GM19023 (cell line): ENCODE data around the gene H2BK1.

Source experiments
- ATAC-seq: cut with Tn5 transposase; IDR thresholded peaks from one replicate; pipeline ENCODE4 v1.9.1; 2021; ENCODE audit warnings: mild to moderate bottlenecking, moderate library complexity; ENCODE audit not compliant: unreplicated experiment

The H2BK1 gene

GRCh38 chr7:151205730-151206129 lies 4.6 kb downstream of the H2BK1 start:
- ATAC-seq = no peak

GRCh38 chr7:151204383-151205032 lies 5.8 kb downstream of the H2BK1 start:
- ATAC-seq = no peak

GRCh38 chr7:151202836-151203235 lies 7.5 kb downstream of the H2BK1 start:
- no peak for ATAC-seq

- ATAC-seq = no peak
These were observed 8.5 kb downstream of the H2BK1 start for GRCh38 chr7:151201751-151202150.

- no peak for ATAC-seq
These were observed 8.9 kb downstream of the H2BK1 start for GRCh38 chr7:151201344-151201743.

GRCh38 chr7:151198945-151199848 lies 11.1 kb downstream of the H2BK1 start:
- ATAC-seq = no peak

GRCh38 chr7:151197932-151198331 lies 12.4 kb downstream of the H2BK1 start:
- no peak for ATAC-seq

- no peak for ATAC-seq
These were observed 14.5 kb downstream of the H2BK1 start for GRCh38 chr7:151195616-151196450.

- no peak for ATAC-seq
These were observed 16.1 kb downstream of the H2BK1 start for GRCh38 chr7:151194188-151194587.

GRCh38 chr7:151193203-151193978 lies 16.9 kb downstream of the H2BK1 start:
- ATAC-seq = no peak

GRCh38 chr7:151192002-151192539 lies 18.2 kb downstream of the H2BK1 start:
- ATAC-seq = no peak

GRCh38 chr7:151191544-151191943 lies 18.7 kb downstream of the H2BK1 start:
- ATAC-seq = no peak

- ATAC-seq = no peak
These were observed 21.2 kb downstream of the H2BK1 start for GRCh38 chr7:151189038-151189437.

GRCh38 chr7:151188252-151188542 lies 22.1 kb downstream of the H2BK1 start:
- no peak for ATAC-seq

- no peak for ATAC-seq
These were observed 22.7 kb downstream of the H2BK1 start for GRCh38 chr7:151187409-151188251.

- ATAC-seq = no peak
These were observed 23.5 kb downstream of the H2BK1 start, which contains the start of gene ASB10 for GRCh38 chr7:151186640-151187408. Gene ASB10, minus strand, starts transcription at chr7:151187250. Its CDS starts 120 bp downstream, at chr7:151187130.

GRCh38 chr7:151185762-151186639 lies 24.3 kb downstream of the H2BK1 start:
- ATAC-seq = no peak

GRCh38 chr7:151181011-151181431 lies 29.3 kb downstream of the H2BK1 start:
- ATAC-seq = no peak
